HFFc6 (cell line): ENCODE data around the gene PNRC2. TPM values are rescaled to one million over a fixed set of nuclear protein-coding genes. Genes with fewer than 3 reads are reported as not detected.
A peak's percentile ranks its signal among the peaks of the same experiment; 100 is the strongest.

Experiments used
- DNase-seq: peaks from one replicate; pipeline ENCODE4 v3.0.0-alpha.2; 2018
- H3K27ac Mint-ChIP-seq: 2 replicates; pipeline ENCODE4 v1.8.0; 2020; ENCODE audit warnings: mild to moderate bottlenecking, mixed read lengths
- H3K27me3 Mint-ChIP-seq: 2 replicates; pipeline ENCODE4 v1.8.0; 2021; ENCODE audit warnings: mild to moderate bottlenecking, moderate library complexity, mixed read lengths; ENCODE audit not compliant: insufficient read depth
- H3K36me3 Mint-ChIP-seq: 2 replicates; pipeline ENCODE4 v1.8.0; 2021; ENCODE audit warnings: low read depth, mixed read lengths
- H3K4me1 Mint-ChIP-seq: 2 replicates; pipeline ENCODE4 v1.8.0; 2020; ENCODE audit warnings: low read depth, mixed read lengths
- H3K4me3 Mint-ChIP-seq: 2 replicates; pipeline ENCODE4 v1.8.0; 2020; ENCODE audit warnings: mild to moderate bottlenecking, moderate library complexity, mixed read lengths
- H3K9me3 Mint-ChIP-seq: 2 replicates; pipeline ENCODE4 v1.8.0; 2020; ENCODE audit warnings: mild to moderate bottlenecking, mixed read lengths
- total RNA-seq, 6 experiments: library from RNA; stranded (reverse); fragmentation: NEBNext Ultra II Directional; extraction: Animal tissue kit (Norgen Biotek cat#: 25700); gene quantifications; 2 replicates in 1 of 6; 3 replicates in 5 of 6; pipeline ENCODE4 v1.2.3, GENCODE V29; 2021
- TF ChIP-seq, protein P1 (sequence below): fragments of 200-600 bp; sonication (generic); IDR thresholded peaks from 2 replicates; pipeline ENCODE4 v1.5.0; 2021; ENCODE audit warnings: antibody characterized with exemption, mild to moderate bottlenecking

The PNRC2 gene
- total RNA-seq, 6 experiments from 2014 or later = 59.5 to 76.4 (median 64.0) TPM

DNA sequence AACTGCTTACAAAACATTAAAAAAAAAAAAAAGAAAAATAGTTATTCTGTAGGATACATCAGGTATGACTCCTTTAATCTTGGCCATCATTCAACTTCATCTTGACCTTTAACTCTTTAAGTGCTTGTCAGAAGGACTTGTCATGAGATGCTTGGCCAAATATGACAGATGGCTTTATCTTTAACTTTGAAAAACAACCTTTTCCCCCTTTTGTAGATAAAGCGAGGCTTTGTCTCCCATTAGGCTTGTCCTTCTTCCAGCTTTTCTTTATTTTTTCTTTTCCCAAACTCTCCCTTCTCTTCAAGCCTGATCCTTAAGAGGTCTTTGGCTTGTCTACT lies 18.2 kb downstream of the PNRC2 start:
- peak overlapping the region; percentile 94 for H3K4me3 Mint-ChIP-seq
- H3K27ac Mint-ChIP-seq = peak overlapping the region; percentile 7; the same call in 1 of the 2 replicates
- H3K27me3 Mint-ChIP-seq = no peaks in the 10 kb centered on the region; the same call in 1 of the 2 replicates
- TF ChIP-seq, protein P1, sequence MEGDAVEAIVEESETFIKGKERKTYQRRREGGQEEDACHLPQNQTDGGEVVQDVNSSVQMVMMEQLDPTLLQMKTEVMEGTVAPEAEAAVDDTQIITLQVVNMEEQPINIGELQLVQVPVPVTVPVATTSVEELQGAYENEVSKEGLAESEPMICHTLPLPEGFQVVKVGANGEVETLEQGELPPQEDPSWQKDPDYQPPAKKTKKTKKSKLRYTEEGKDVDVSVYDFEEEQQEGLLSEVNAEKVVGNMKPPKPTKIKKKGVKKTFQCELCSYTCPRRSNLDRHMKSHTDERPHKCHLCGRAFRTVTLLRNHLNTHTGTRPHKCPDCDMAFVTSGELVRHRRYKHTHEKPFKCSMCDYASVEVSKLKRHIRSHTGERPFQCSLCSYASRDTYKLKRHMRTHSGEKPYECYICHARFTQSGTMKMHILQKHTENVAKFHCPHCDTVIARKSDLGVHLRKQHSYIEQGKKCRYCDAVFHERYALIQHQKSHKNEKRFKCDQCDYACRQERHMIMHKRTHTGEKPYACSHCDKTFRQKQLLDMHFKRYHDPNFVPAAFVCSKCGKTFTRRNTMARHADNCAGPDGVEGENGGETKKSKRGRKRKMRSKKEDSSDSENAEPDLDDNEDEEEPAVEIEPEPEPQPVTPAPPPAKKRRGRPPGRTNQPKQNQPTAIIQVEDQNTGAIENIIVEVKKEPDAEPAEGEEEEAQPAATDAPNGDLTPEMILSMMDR = no peak
- peaks cover 58% of the 10 kb centered on the region for H3K4me1 Mint-ChIP-seq
- no peak for DNase-seq
- peaks cover 38% of the 10 kb centered on the region for H3K36me3 Mint-ChIP-seq
- no peaks in the 10 kb centered on the region for H3K9me3 Mint-ChIP-seq

DNA sequence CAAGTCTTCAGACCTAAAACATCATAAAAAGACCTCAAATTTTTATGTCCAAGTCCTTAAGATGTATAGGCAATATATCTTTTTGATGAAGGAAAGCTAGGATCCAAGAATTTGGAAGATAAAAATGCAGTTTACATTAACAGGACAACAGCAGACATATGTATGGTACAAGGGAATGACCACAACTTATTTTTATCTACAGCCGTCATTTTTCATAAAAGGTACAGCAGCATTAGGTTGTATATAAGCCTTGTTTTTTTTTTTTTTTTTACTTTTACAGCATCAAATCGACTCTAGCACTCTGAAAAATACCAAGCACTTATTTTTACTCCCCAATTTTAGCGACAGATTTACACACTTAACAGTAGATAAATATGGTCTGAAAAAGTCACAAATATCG lies 19.2 kb downstream of the PNRC2 start:
- no peaks in the 10 kb centered on the region; the same call in 1 of the 2 replicates for H3K27me3 Mint-ChIP-seq
- peaks cover 38% of the 10 kb centered on the region for H3K36me3 Mint-ChIP-seq
- peak overlapping the region; percentile 94 for H3K4me3 Mint-ChIP-seq
- peaks cover 59% of the 10 kb centered on the region for H3K4me1 Mint-ChIP-seq
- no peaks in the 10 kb centered on the region for H3K9me3 Mint-ChIP-seq
- TF ChIP-seq, protein P1 = no peak
- peak overlapping the region; percentile 95 for H3K27ac Mint-ChIP-seq
- DNase-seq = no peak

DNA sequence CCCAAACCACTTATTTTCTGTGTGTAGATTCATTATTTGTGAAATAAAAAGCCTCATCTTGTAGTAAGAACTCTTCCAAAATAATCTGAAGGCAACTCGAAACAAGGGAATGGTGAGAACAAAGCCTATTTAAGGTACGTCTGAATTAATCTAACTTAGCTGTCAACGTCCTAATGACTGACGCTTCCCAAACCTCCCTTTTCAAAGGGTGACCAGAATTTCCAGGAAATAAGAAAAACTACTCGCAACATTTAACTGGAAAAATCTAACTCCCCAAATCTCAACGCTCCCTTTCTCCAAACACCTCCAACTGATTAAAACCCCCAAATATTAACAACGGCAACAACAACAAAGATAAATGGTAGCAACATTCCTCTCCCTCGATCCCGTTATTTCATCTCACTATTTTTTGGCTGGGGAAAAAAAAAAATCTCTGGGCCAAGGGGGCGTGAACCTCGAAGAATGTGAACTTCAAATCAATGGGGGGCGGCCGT lies 19.8 kb downstream of the PNRC2 start:
- DNase-seq = no peak
- Mint-ChIP-seq H3K4me3 (peak overlapping the region; percentile 94), H3K27me3 (no peaks in the 10 kb centered on the region; the same call in 1 of the 2 replicates), H3K27ac (peak overlapping the region; percentile 95), H3K9me3 (no peaks in the 10 kb centered on the region), H3K36me3 (peaks cover 34% of the 10 kb centered on the region), H3K4me1 (peaks cover 60% of the 10 kb centered on the region)
- TF ChIP-seq, protein P1 = no peak

DNA sequence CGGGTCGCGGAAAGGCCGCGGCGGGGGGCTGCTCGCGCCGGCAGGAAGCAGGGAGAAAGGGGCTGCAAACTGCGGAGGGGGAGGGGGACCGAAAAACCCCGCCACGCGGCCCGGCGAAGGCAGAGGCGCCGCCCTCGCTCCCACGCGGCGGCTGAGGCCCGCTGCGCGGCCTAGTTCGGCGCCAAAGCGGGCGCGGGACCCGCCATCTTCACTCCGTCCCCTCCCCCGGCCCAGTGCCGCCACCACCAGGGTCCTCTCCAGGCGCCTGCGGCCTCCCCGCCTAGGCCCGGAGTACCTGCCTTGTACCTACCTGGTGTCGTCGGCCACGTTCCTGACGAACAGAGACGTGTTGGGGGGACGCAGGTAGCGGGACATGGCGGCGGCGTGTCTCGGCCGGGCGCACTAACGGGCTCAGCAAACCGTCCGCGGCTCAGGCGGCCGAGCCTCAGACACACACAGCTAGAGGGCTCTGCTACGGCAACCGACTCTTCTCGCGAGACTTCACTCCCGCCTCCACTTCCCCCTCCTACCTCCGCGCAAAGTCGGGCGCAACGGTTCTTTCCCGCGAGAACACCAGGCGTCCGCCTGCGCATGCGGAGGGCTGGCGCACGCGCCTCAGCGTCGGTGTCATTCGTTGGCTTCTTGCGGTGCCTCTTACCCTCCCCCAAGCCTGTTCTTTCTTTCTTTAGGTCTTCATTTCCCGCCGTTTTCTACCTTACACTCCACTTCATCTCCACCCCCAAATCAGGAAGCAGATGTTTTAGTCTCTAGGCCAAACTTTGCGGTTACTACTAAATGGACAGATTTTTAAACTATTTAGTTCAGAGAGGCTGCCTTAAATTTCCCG lies 20.5 kb downstream of the PNRC2 start, which contains the start of gene SRSF10:
Gene SRSF10 (minus strand): TSS at position 447 of the 847 bp plus-strand sequence. CDS start 72 bp downstream, at position 375.
- H3K4me3 Mint-ChIP-seq = peak within 1 kb of the TSS; percentile 94
- H3K4me1 Mint-ChIP-seq = peaks cover 59% of the 10 kb centered on the region
- DNase-seq = peak; percentile 98
- TF ChIP-seq, protein P1 = peak; percentile 57; the same call in 1 of the 2 replicates
- no peaks in the 10 kb centered on the region for H3K9me3 Mint-ChIP-seq
- H3K36me3 Mint-ChIP-seq = peaks cover 27% of the 10 kb centered on the region
- no peaks in the 10 kb centered on the region; the same call in 1 of the 2 replicates for H3K27me3 Mint-ChIP-seq
- peak within 1 kb of the TSS; percentile 95 for H3K27ac Mint-ChIP-seq

DNA sequence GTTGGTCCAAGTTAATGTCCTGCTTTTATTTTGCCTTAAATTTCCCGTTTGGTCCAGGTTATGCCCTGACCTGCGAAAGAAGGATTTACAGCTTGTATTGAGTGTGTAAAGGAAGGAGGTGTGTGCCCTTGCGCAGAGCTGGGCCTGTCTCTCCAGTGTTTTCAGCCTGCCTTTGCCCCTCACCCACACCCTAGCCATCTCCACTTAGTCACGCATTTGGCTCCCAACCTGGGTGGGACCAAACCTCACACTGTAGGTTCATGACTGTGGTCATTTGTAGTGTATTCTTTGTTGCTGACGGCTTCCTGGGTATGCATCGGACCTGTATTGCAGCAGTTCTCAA lies 21.1 kb downstream of the PNRC2 start:
- Mint-ChIP-seq H3K4me1 (peaks cover 53% of the 10 kb centered on the region), H3K27ac (peak overlapping the region; percentile 95), H3K27me3 (no peaks in the 10 kb centered on the region; the same call in 1 of the 2 replicates), H3K9me3 (no peaks in the 10 kb centered on the region), H3K4me3 (peak overlapping the region; percentile 94), H3K36me3 (peaks cover 26% of the 10 kb centered on the region)
- TF ChIP-seq, protein P1 = no peak
- no peak for DNase-seq
